SK-N-SH (cell line): ENCODE results near the gene NFILZ. TPM values are rescaled to one million over a fixed set of nuclear protein-coding genes. Genes with fewer than 3 reads are reported as not detected.
A peak's percentile ranks its signal among the peaks of the same experiment; 100 is the strongest.

Source experiments
- CTCF ChIA-PET: fragments of 300-600, 350-600 bp; formaldehyde crosslinking; extraction: SDS; loops from one replicate; lab custom pipeline; 2021; lab: Yijun Ruan, JAX
- POLR2A ChIA-PET: fragments of 350-600 bp; sonication (Branson Sonifier 250); formaldehyde crosslinking; extraction: SDS; loops from one replicate; lab custom pipeline; 2020; ENCODE audit warnings: antibody characterized with exemption, inconsistent platforms; lab: Yijun Ruan, JAX
- DNase-seq: peaks from one replicate; pipeline ENCODE4 v3.0.0; 2012
- H2AFZ ChIP-seq: fragments of 200-600 bp; sonication (generic); 2 replicates; pipeline ENCODE4 v1.8.1; 2016; ENCODE audit warnings: antibody characterized with exemption, mild to moderate bottlenecking, low read depth
- H3F3A ChIP-seq: fragments of 200-600 bp; sonication (generic); replicated peaks from 2 replicates; pipeline ENCODE3; 2016; ENCODE audit warnings: antibody characterized with exemption, mild to moderate bottlenecking; ENCODE audit not compliant: insufficient read depth
- H3K27ac ChIP-seq, 2 experiments: fragments of 200-500 bp in 1 of 2; fragments of 200-600 bp in 1 of 2; sonication (Bioruptor generic) in 1 of 2; sonication (generic), shearing (Covaris generic) in 1 of 2; 2 replicates each; pipeline versions ENCODE4 v1.5.1 to v1.6.1; 2014 to 2016; ENCODE audit warnings: low read depth in 2 of 2, inconsistent platforms in 1 of 2, low read length in 1 of 2, mild to moderate bottlenecking in 1 of 2, mixed read lengths in 1 of 2
- H3K27me3 ChIP-seq: fragments of 200-600 bp; sonication (generic), shearing (Covaris generic); 2 replicates; pipeline ENCODE4 v1.6.1; 2016; ENCODE audit warnings: mixed run types; ENCODE audit not compliant: insufficient read depth
- H3K36me3 ChIP-seq, 2 experiments: fragments of 200-500 bp in 1 of 2; fragments of 200-600 bp in 1 of 2; sonication (Bioruptor generic) in 1 of 2; sonication (generic) in 1 of 2; replicated peaks in 1 of 2; 2 replicates each; pipeline versions ENCODE3 to v1.5.1; 2014 to 2016; ENCODE audit warnings: low read length in 1 of 2, mild to moderate bottlenecking in 1 of 2; ENCODE audit not compliant: insufficient read depth in 2 of 2, control insufficient read depth in 1 of 2
- H3K4me1 ChIP-seq, 2 experiments: fragments of 200-500 bp in 1 of 2; fragments of 200-600 bp in 1 of 2; sonication (Bioruptor generic) in 1 of 2; sonication (generic), shearing (Covaris generic) in 1 of 2; 2 replicates each; pipeline versions ENCODE4 v1.5.1 to v1.6.1; 2014 to 2016; ENCODE audit warnings: low read depth in 1 of 2, low read length in 1 of 2, mixed run types in 1 of 2; ENCODE audit not compliant: insufficient read depth in 2 of 2, control insufficient read depth in 1 of 2
- H3K4me2 ChIP-seq: fragments of 200-600 bp; sonication (generic), shearing (Covaris generic); 2 replicates; pipeline ENCODE4 v1.6.1; 2017; ENCODE audit warnings: mixed run types
- H3K4me3 ChIP-seq, 2 experiments: fragments of 200-500 bp in 1 of 2; fragments of 200-600 bp in 1 of 2; sonication (Bioruptor generic) in 1 of 2; sonication (generic), shearing (Covaris generic) in 1 of 2; 2 replicates each; pipeline versions ENCODE4 v1.5.1 to v1.8.1; 2014 to 2016; ENCODE audit warnings: low read depth in 2 of 2, inconsistent platforms in 1 of 2, low read length in 1 of 2, mild to moderate bottlenecking in 1 of 2, mixed read lengths in 1 of 2, moderate library complexity in 1 of 2
- H3K79me2 ChIP-seq: fragments of 200-600 bp; sonication (generic); 2 replicates; pipeline ENCODE4 v1.8.1; 2017; ENCODE audit warnings: mild to moderate bottlenecking; ENCODE audit not compliant: insufficient read depth
- H3K9ac ChIP-seq: fragments of 200-600 bp; sonication (generic); 2 replicates; pipeline ENCODE4 v1.6.1; 2017; ENCODE audit warnings: mixed run types
- H3K9me2 ChIP-seq: fragments of 200-600 bp; sonication (generic); 2 replicates; pipeline ENCODE4 v1.6.1; 2017; ENCODE audit warnings: mixed run types
- H3K9me3 ChIP-seq: fragments of 200-600 bp; sonication (generic); 2 replicates; pipeline ENCODE4 v1.6.1; 2017; ENCODE audit warnings: mixed run types, mild to moderate bottlenecking, moderate library complexity
- H4K20me1 ChIP-seq: fragments of 200-600 bp; sonication (generic); 2 replicates; pipeline ENCODE4 v1.6.1; 2017; ENCODE audit warnings: mild to moderate bottlenecking, mixed run types; ENCODE audit not compliant: insufficient read depth
- FOSL2 ChIP-seq: IDR thresholded peaks from 2 replicates; pipeline ENCODE4 v1.4.0; 2012; ENCODE audit warnings: low read depth, mild to moderate bottlenecking, moderate library complexity, borderline replicate concordance
- FOXM1 ChIP-seq: IDR thresholded peaks from 2 replicates; pipeline ENCODE4 v1.4.0; 2012; ENCODE audit warnings: low read depth, mild to moderate bottlenecking
- GABPA ChIP-seq: IDR thresholded peaks from 2 replicates; pipeline ENCODE4 v1.4.0; 2012; ENCODE audit warnings: low read depth, mild to moderate bottlenecking
- MEF2A ChIP-seq: IDR thresholded peaks from 2 replicates; pipeline ENCODE4 v1.4.0; 2012; ENCODE audit warnings: low read depth, borderline replicate concordance
- NFIC ChIP-seq: IDR thresholded peaks from 2 replicates; pipeline ENCODE4 v1.4.0; 2012; ENCODE audit warnings: borderline replicate concordance
- NRF1 ChIP-seq: IDR thresholded peaks from 2 replicates; pipeline ENCODE4 v1.6.1; 2012; ENCODE audit warnings: low read depth, mild to moderate bottlenecking, low read length
- POLR2AphosphoS5 ChIP-seq: IDR thresholded peaks from 2 replicates; pipeline ENCODE4 v1.6.1; 2012; ENCODE audit warnings: low read depth, low read length
- RAD21 ChIP-seq: IDR thresholded peaks from 2 replicates; pipeline ENCODE4 v1.6.1; 2012; ENCODE audit warnings: mild to moderate bottlenecking, low read length
- REST ChIP-seq: IDR thresholded peaks from 2 replicates; pipeline ENCODE4 v1.6.1; 2012; ENCODE audit warnings: mild to moderate bottlenecking, low read depth, low read length, moderate library complexity
- RFX5 ChIP-seq: IDR thresholded peaks from 2 replicates; pipeline ENCODE4 v1.6.1; 2012; ENCODE audit warnings: mild to moderate bottlenecking, improper control_type of control experiment, low read length
- TAF1 ChIP-seq: IDR thresholded peaks from 2 replicates; pipeline ENCODE4 v1.6.1; 2012; ENCODE audit warnings: low read depth, mild to moderate bottlenecking, low read length, moderate library complexity, borderline replicate concordance
- TCF12 ChIP-seq: IDR thresholded peaks from 2 replicates; pipeline ENCODE4 v1.4.0; 2012
- WGBS: methylation state at CpG from one replicate; pipeline ENCODE4 v1.1.6; 2017; ENCODE audit warnings: low lambda C conversion rate; 5-methylcytosine and 5-hydroxymethylcytosine counted together
- polyA plus RNA-seq, 3 experiments: library from polyadenylated mRNA; depleted of rRNA; stranded (reverse); fragments of >200 nt; gene quantifications; 2 replicates each; pipeline ENCODE4 v1.2.3, GENCODE V29; 2012
- TF ChIP-seq, protein P1 (sequence below): IDR thresholded peaks from 2 replicates; pipeline ENCODE4 v1.4.0; 2012; ENCODE audit warnings: low read depth, borderline replicate concordance
- TF ChIP-seq, protein P2 (sequence below): fragments of 150-350 bp; IDR thresholded peaks from 2 replicates; pipeline ENCODE4 v1.6.1; 2016; ENCODE audit warnings: mild to moderate bottlenecking, low read depth, low read length

The NFILZ gene
- polyA plus RNA-seq, 1 of the 3 experiments (the other 2 are of a cell fraction): not detected

- Histone ChIP-seq H3K27ac (no peak overlapping the region), H3K9me2 (no peaks in the 10 kb centered on the region), H4K20me1 (no peaks in the 10 kb centered on the region), H3K4me2 (no peak overlapping the region), H3F3A (no peaks in the 10 kb centered on the region), H3K9ac (no peak overlapping the region), H3K4me1 (peaks cover 0 to 5% of the 10 kb centered on the region in 2 experiments; a peak in 2 of 4 replicates), H3K79me2 (no peaks in the 10 kb centered on the region), H3K4me3 (no peak overlapping the region), H3K9me3 (no peaks in the 10 kb centered on the region), H2AFZ (no peak overlapping the region), H3K27me3 (peaks cover 5% of the 10 kb centered on the region; the same call in 1 of the 2 replicates), H3K36me3 (no peaks in the 10 kb centered on the region)
- no peak for TF ChIP-seq POLR2AphosphoS5
- DNase-seq: peak; percentile 52
- POLR2A ChIA-PET: no interaction called here
- WGBS: 49% methylated on average over 16 of the region's 18 CpGs
- CTCF ChIA-PET: interaction anchor here (13.7 kb wide), 1 partner anchor 31 kb away, joined by 112 read pairs; the partner anchor contains the start of gene MYO1F
Measured at GRCh38 chr19:8611391-8611876, 19.0 kb upstream of the NFILZ start.

GRCh38 chr19:8611877-8612806, 18.3 kb upstream of the NFILZ start:
- no peak overlapping the region for H3K9ac ChIP-seq
- H4K20me1 ChIP-seq: no peaks in the 10 kb centered on the region
- H3F3A ChIP-seq: no peaks in the 10 kb centered on the region
- H3K4me1 ChIP-seq: peaks cover 0 to 5% of the 10 kb centered on the region in 2 experiments; a peak in 2 of 4 replicates
- DNase-seq: no peak
- no peaks in the 10 kb centered on the region for H3K9me3 ChIP-seq
- H3K79me2 ChIP-seq: no peaks in the 10 kb centered on the region
- CTCF ChIA-PET: interaction anchor here (1.2 to 13.7 kb wide), 2 partner anchors 32 to 43 kb away, joined by 3 to 112 read pairs; partner anchors contain the start of gene MYO1F
- no peak overlapping the region for H3K27ac ChIP-seq
- H3K36me3 ChIP-seq: no peaks in the 10 kb centered on the region
- POLR2A ChIA-PET: no interaction called here
- no peak overlapping the region for H3K4me2 ChIP-seq
- 60% methylated on average over 11 of the region's 12 CpGs for WGBS
- TF ChIP-seq FOXM1 (no peak), TAF1 (no peak), REST (no peak), RAD21 (no peak), GABPA (no peak), NFIC (no peak), POLR2AphosphoS5 (no peak), FOSL2 (no peak), MEF2A (no peak), NRF1 (no peak), RFX5 (no peak), TCF12 (no peak)
- TF ChIP-seq, protein P1, sequence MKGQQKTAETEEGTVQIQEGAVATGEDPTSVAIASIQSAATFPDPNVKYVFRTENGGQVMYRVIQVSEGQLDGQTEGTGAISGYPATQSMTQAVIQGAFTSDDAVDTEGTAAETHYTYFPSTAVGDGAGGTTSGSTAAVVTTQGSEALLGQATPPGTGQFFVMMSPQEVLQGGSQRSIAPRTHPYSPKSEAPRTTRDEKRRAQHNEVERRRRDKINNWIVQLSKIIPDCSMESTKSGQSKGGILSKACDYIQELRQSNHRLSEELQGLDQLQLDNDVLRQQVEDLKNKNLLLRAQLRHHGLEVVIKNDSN: no peak
- TF ChIP-seq, protein P2, sequence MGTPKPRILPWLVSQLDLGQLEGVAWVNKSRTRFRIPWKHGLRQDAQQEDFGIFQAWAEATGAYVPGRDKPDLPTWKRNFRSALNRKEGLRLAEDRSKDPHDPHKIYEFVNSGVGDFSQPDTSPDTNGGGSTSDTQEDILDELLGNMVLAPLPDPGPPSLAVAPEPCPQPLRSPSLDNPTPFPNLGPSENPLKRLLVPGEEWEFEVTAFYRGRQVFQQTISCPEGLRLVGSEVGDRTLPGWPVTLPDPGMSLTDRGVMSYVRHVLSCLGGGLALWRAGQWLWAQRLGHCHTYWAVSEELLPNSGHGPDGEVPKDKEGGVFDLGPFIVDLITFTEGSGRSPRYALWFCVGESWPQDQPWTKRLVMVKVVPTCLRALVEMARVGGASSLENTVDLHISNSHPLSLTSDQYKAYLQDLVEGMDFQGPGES: no peak
- H3K9me2 ChIP-seq: no peaks in the 10 kb centered on the region
- H2AFZ ChIP-seq: no peak overlapping the region
- H3K4me3 ChIP-seq: no peak overlapping the region
- H3K27me3 ChIP-seq: peaks cover 12% of the 10 kb centered on the region; the same call in 1 of the 2 replicates
